GM23338 (cell line): ENCODE measurements around the gene GSG1L. TPM values are rescaled to one million over a fixed set of nuclear protein-coding genes. Genes with fewer than 3 reads are reported as not detected.

ENCODE experiments used
- ATAC-seq: fragments of 200-7000 bp; cut with Tn5 transposase; 3 replicates; pipeline ENCODE4 v1.9.1; 2020
- DNase-seq: peaks from one replicate; pipeline ENCODE4 v3.0.0-alpha.2; 2015; ENCODE audit warnings: low spot score
- H2AFZ ChIP-seq: fragments of 200-600 bp; sonication (generic); 2 replicates; pipeline ENCODE4 v1.8.0; 2016; ENCODE audit warnings: antibody characterized with exemption, mild to moderate bottlenecking, moderate library complexity
- H3F3A ChIP-seq: fragments of 200-600 bp; sonication (generic); replicated peaks from 2 replicates; pipeline ENCODE4 v1.8.0; 2017; ENCODE audit warnings: antibody characterized with exemption, mixed run types, low read depth
- H3K27ac ChIP-seq: fragments of 200-600 bp; sonication (generic); 2 replicates; pipeline ENCODE4 v1.6.1; 2016; ENCODE audit warnings: low read depth
- H3K27me3 ChIP-seq: fragments of 200-600 bp; sonication (generic); 2 replicates; pipeline ENCODE4 v1.8.0; 2016; ENCODE audit warnings: mild to moderate bottlenecking, mixed run types, moderate library complexity; ENCODE audit not compliant: insufficient read depth
- H3K36me3 ChIP-seq: fragments of 200-600 bp; sonication (generic); 2 replicates; pipeline ENCODE4 v1.8.0; 2016; ENCODE audit warnings: mild to moderate bottlenecking; ENCODE audit not compliant: insufficient read depth
- H3K4me1 ChIP-seq: fragments of 200-600 bp; sonication (generic); 2 replicates; pipeline ENCODE4 v1.8.0; 2016; ENCODE audit warnings: mild to moderate bottlenecking, moderate library complexity; ENCODE audit not compliant: insufficient read depth
- H3K4me2 ChIP-seq: fragments of 200-600 bp; sonication (generic); 2 replicates; pipeline ENCODE4 v1.7.1; 2017; ENCODE audit warnings: mixed run types
- H3K4me3 ChIP-seq: fragments of 200-600 bp; sonication (generic); 2 replicates; pipeline ENCODE4 v1.6.1; 2016; ENCODE audit warnings: mixed run types
- H3K79me2 ChIP-seq: fragments of 200-600 bp; sonication (generic); replicated peaks from 2 replicates; pipeline ENCODE4 v1.8.0; 2017; ENCODE audit warnings: mild to moderate bottlenecking; ENCODE audit not compliant: insufficient read depth
- H3K9me2 ChIP-seq: fragments of 200-600 bp; sonication (generic); 2 replicates; pipeline ENCODE4 v1.8.0; 2017; ENCODE audit not compliant: insufficient read depth
- H4K20me1 ChIP-seq: fragments of 200-600 bp; sonication (generic); replicated peaks from 2 replicates; pipeline ENCODE4 v1.8.0; 2017; ENCODE audit warnings: mild to moderate bottlenecking; ENCODE audit not compliant: insufficient read depth
- H3K27ac Mint-ChIP-seq: 2 replicates; pipeline ENCODE4 v1.8.0; 2020; ENCODE audit warnings: inconsistent platforms, mild to moderate bottlenecking, moderate library complexity, mixed read lengths
- H3K27me3 Mint-ChIP-seq: 3 replicates; pipeline ENCODE4 v1.8.0; 2022; ENCODE audit warnings: low read depth, mild to moderate bottlenecking, moderate library complexity, mixed read lengths, inconsistent platforms; ENCODE audit not compliant: insufficient read depth, poor library complexity
- H3K36me3 Mint-ChIP-seq: 3 replicates; pipeline ENCODE4 v1.8.0; 2021; ENCODE audit warnings: low read depth, mild to moderate bottlenecking, inconsistent platforms, moderate library complexity, mixed read lengths
- H3K4me1 Mint-ChIP-seq: 3 replicates; pipeline ENCODE4 v1.8.0; 2020; ENCODE audit warnings: mild to moderate bottlenecking, inconsistent platforms, mixed read lengths
- H3K4me3 Mint-ChIP-seq: 3 replicates; pipeline ENCODE4 v1.8.0; 2021; ENCODE audit warnings: moderate library complexity, mild to moderate bottlenecking, inconsistent platforms, mixed read lengths
- H3K9me3 Mint-ChIP-seq: 3 replicates; pipeline ENCODE4 v1.8.0; 2020; ENCODE audit warnings: moderate library complexity, mild to moderate bottlenecking, inconsistent platforms, mixed read lengths
- CREB1 ChIP-seq: fragments of 250-450 bp; sonication (Bioruptor Pico); IDR thresholded peaks from 2 replicates; pipeline ENCODE4 v1.5.0; 2020; ENCODE audit warnings: low read depth, mild to moderate bottlenecking, moderate library complexity
- CTCF ChIP-seq, 2 experiments: fragments of 200-600 bp in 1 of 2; sonication (generic) in 1 of 2; conservative IDR thresholded peaks; 2 replicates each; pipeline versions ENCODE4 v1.5.1 to v1.6.1; 2016 to 2017; ENCODE audit warnings: antibody characterized with exemption in 2 of 2, low read depth in 2 of 2, mild to moderate bottlenecking in 2 of 2, moderate library complexity in 1 of 2
- EZH2 ChIP-seq: fragments of 200-600 bp; sonication (generic); IDR thresholded peaks from one replicate; pipeline ENCODE4 v1.8.0; 2017; ENCODE audit warnings: antibody characterized with exemption, mild to moderate bottlenecking, low read depth; ENCODE audit not compliant: unreplicated experiment
- EZH2phosphoT487 ChIP-seq: fragments of 200-600 bp; sonication (generic); IDR thresholded peaks from one replicate; pipeline ENCODE4 v1.8.1; 2018; ENCODE audit warnings: antibody characterized with exemption; ENCODE audit not compliant: unreplicated experiment
- JUNB ChIP-seq: IDR thresholded peaks from one replicate; pipeline ENCODE4 v1.6.1; 2016; ENCODE audit warnings: antibody characterized with exemption; ENCODE audit not compliant: unreplicated experiment
- POLR2AphosphoS5 ChIP-seq: IDR thresholded peaks from 2 replicates; pipeline ENCODE4 v1.6.1; 2016; ENCODE audit warnings: antibody characterized with exemption, low read depth
- REST ChIP-seq: IDR thresholded peaks from one replicate; pipeline ENCODE4 v1.6.1; 2018; ENCODE audit warnings: antibody characterized with exemption; ENCODE audit not compliant: unreplicated experiment
- STAT1 ChIP-seq: IDR thresholded peaks from one replicate; pipeline ENCODE4 v1.6.1; 2016; ENCODE audit warnings: antibody characterized with exemption; ENCODE audit not compliant: unreplicated experiment
- ZNF114 ChIP-seq: fragments of 250-450 bp; sonication (Bioruptor Pico); IDR thresholded peaks from 2 replicates; pipeline ENCODE4 v1.5.0; 2020; ENCODE audit warnings: mild to moderate bottlenecking, moderate library complexity
- ZNF331 ChIP-seq: fragments of 250-450 bp; sonication (Bioruptor Pico); IDR thresholded peaks from 2 replicates; pipeline ENCODE4 v1.5.0; 2020; ENCODE audit warnings: low read depth, mild to moderate bottlenecking, moderate library complexity
- polyA plus RNA-seq: library from polyadenylated mRNA; unstranded; fragments of >200 nt; fragmentation: Nextera tagmentation; extraction: Ambion mirVana; gene quantifications from 2 replicates; pipeline ENCODE4 v1.2.1, GENCODE V29; 2016
- total RNA-seq: library from RNA; depleted of rRNA; stranded (reverse); fragments of >200 nt; shearing (Covaris generic); gene quantifications from 2 replicates; pipeline ENCODE4 v1.2.3, GENCODE V29; 2014
- TF ChIP-seq, protein P1 (sequence below): IDR thresholded peaks from 2 replicates; pipeline ENCODE4 v1.6.1; 2016; ENCODE audit warnings: antibody characterized with exemption

GSG1L gene
- total and polyA plus RNA-seq, 2 experiments from 2014 or later = 0.36 to 0.63 TPM

- no peak for TF ChIP-seq CTCF (conservative IDR thresholded peaks at IDR 0.05; ENCODE audit: low read depth in 2 of 2)
Measured at GRCh38 chr16:28011971-28012445, 51.5 kb downstream of the GSG1L start (continued).

DNA sequence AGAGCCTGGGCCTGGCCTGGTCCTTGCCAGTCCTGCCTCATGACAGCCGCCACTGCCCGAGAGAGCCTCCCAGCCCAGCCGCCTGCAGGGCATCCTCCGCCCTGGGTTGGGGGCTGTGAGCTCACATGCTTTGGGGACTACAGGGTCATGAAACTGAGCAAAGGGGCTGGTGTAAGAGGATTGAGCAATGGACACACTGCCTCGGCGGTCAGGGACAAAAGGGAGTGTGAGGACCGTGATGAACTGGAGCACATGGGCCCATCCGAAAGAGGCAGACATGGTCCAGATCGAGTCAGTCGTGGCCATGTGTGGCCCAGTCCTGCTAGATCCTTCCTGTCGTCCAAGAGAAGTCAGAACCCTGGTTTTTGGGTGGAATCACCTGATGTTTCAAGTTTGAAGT is 52.3 kb downstream of the GSG1L start:
- Mint-ChIP-seq H3K9me3 (no peaks in the 10 kb centered on the region), H3K4me3 (no peak overlapping the region), H3K27ac (no peak overlapping the region), H3K27me3 (peaks cover 10% of the 10 kb centered on the region), H3K4me1 (no peaks in the 10 kb centered on the region), H3K36me3 (no peaks in the 10 kb centered on the region; the same call in 2 of the 3 replicates)
- DNase-seq = no peak
- Histone ChIP-seq H3K79me2 (no peaks in the 10 kb centered on the region), H3K4me1 (no peaks in the 10 kb centered on the region), H3K27ac (no peak overlapping the region), H3K27me3 (no peaks in the 10 kb centered on the region), H3K4me2 (no peak overlapping the region), H3K9me2 (no peaks in the 10 kb centered on the region), H3F3A (no peaks in the 10 kb centered on the region), H3K36me3 (no peaks in the 10 kb centered on the region), H3K4me3 (no peak overlapping the region), H4K20me1 (no peaks in the 10 kb centered on the region), H2AFZ (no peak overlapping the region)
- peak; percentile 38; the same call in 1 of the 3 replicates for ATAC-seq
- TF ChIP-seq REST (no peak), JUNB (no peak), STAT1 (no peak), POLR2AphosphoS5 (no peak), CTCF (conservative IDR thresholded peaks at IDR 0.05; ENCODE audit: low read depth in 2 of 2) (no peak), CREB1 (CRISPR knock-in tag) (no peak), EZH2phosphoT487 (no peak), ZNF331 (no peak), EZH2 (no peak), ZNF114 (no peak)
- TF ChIP-seq, protein P1, sequence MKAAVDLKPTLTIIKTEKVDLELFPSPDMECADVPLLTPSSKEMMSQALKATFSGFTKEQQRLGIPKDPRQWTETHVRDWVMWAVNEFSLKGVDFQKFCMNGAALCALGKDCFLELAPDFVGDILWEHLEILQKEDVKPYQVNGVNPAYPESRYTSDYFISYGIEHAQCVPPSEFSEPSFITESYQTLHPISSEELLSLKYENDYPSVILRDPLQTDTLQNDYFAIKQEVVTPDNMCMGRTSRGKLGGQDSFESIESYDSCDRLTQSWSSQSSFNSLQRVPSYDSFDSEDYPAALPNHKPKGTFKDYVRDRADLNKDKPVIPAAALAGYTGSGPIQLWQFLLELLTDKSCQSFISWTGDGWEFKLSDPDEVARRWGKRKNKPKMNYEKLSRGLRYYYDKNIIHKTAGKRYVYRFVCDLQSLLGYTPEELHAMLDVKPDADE = no peak
